Measurements from ENCODE around the gene ZSCAN25.
"Not testable (repeated sequence)": the region's sequence is repeated elsewhere in the genome, so short reads cannot be mapped to it uniquely, and the experiment has no call there.

ZSCAN25 gene

GRCh38 chr7:99616359-99617191 is at the start of gene ZSCAN25:
TSS of gene ZSCAN25 (plus strand) at chr7:99616946. CDS start at chr7:99619607, 2,661 bp downstream.
- peak; percentile 91 for DNase-seq

- DNase-seq: not testable (repeated sequence)
Observed at GRCh38 chr7:99568770-99569169, 48.0 kb upstream of the ZSCAN25 start.

- no peak for DNase-seq
Observed at GRCh38 chr7:99571768-99572167, 45.0 kb upstream of the ZSCAN25 start.

GRCh38 chr7:99573257-99573656 is 43.5 kb upstream of the ZSCAN25 start:
- DNase-seq: no peak

GRCh38 chr7:99576251-99576650 is 40.5 kb upstream of the ZSCAN25 start:
- no peak for DNase-seq

- DNase-seq: no peak
Observed at GRCh38 chr7:99579281-99579955, 37.3 kb upstream of the ZSCAN25 start.

- DNase-seq: peak; percentile 45
Observed at GRCh38 chr7:99579956-99580777, 36.6 kb upstream of the ZSCAN25 start.

GRCh38 chr7:99580778-99581332 is 35.9 kb upstream of the ZSCAN25 start:
- DNase-seq: not testable (repeated sequence)

GRCh38 chr7:99588868-99589267 is 27.9 kb upstream of the ZSCAN25 start:
- no peak for DNase-seq

- no peak for DNase-seq
Observed at GRCh38 chr7:99594948-99595745, 21.6 kb upstream of the ZSCAN25 start.

GRCh38 chr7:99596408-99596955 is 20.3 kb upstream of the ZSCAN25 start:
- DNase-seq: no peak

GRCh38 chr7:99597762-99598501 is 18.8 kb upstream of the ZSCAN25 start, which contains the start of gene TMEM225B:
TSS of gene TMEM225B (plus strand) at chr7:99598267. CDS start at chr7:99604389, 6,122 bp downstream.
- DNase-seq: no peak

- DNase-seq: no peak
Observed at GRCh38 chr7:99599836-99600235, 16.9 kb upstream of the ZSCAN25 start.

- DNase-seq: no peak
Observed at GRCh38 chr7:99601656-99602310, 15.0 kb upstream of the ZSCAN25 start.

GRCh38 chr7:99605527-99605926 is 11.2 kb upstream of the ZSCAN25 start:
- DNase-seq: no peak

GRCh38 chr7:99606531-99606930 is 10.2 kb upstream of the ZSCAN25 start:
- no peak for DNase-seq

- DNase-seq: no peak
Observed at GRCh38 chr7:99607548-99607947, 9.2 kb upstream of the ZSCAN25 start.

- DNase-seq: no peak
Observed at GRCh38 chr7:99614495-99614894, 2.3 kb upstream of the ZSCAN25 start.

- DNase-seq: no peak
Observed at GRCh38 chr7:99615989-99616358, 772 bp upstream of the ZSCAN25 start.

GRCh38 chr7:99617192-99617781 is 541 bp downstream of the ZSCAN25 start:
- no peak for DNase-seq

Measured in fibroblast of upper back skin (primary cell).